CD4-positive, alpha-beta T cell treated with Interleukin-4 for 4 hours (primary cell): ENCODE results near the gene CST7.
"Not testable (repeated sequence)": the region's sequence is repeated elsewhere in the genome, so short reads cannot be mapped to it uniquely, and the experiment has no call there.

Experiments used
- DNase-seq: peaks from one replicate; pipeline ENCODE4 v3.0.0-alpha.2; 2020

CST7 gene

DNA sequence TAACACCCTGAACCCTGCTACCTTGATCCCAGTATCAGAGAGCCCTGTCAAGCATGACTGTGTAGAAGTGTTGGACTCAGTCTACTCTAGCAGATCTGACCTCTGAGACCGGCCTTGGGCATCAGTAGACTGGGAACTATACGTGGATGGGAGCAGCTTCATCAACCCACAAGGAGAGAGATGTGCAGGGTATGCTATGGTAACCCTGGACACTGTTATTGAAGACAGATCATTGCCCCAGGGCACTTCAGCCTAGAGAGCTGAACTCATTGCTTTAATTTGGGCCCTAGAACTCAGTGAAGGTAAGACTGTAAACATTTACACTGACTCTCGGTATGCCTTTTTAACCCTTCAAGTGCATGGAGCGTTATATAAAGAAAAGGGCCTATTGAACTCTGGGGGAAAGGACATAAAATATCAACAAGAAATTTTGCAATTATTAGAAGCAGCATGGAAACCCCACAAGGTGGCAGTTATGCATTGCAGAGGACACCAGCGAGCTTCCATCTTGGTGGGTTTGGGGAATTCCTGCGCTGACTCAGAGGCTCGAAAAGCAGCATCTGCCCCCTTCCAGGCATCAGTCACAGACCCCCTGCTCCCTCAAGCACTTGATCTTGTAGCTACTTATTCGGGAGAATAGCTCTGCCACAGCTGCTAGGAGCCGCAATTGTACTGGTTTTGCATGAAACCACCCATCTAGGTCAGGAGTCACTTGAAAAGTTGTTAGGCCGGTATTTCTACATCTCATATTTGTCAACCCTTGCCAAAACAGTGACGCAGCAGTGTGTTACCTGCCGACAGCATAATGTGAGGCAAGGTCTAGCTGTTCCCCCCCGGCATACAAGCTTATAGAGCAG is 19.0 kb upstream of the CST7 start:
- DNase-seq = peak; percentile 71

DNA sequence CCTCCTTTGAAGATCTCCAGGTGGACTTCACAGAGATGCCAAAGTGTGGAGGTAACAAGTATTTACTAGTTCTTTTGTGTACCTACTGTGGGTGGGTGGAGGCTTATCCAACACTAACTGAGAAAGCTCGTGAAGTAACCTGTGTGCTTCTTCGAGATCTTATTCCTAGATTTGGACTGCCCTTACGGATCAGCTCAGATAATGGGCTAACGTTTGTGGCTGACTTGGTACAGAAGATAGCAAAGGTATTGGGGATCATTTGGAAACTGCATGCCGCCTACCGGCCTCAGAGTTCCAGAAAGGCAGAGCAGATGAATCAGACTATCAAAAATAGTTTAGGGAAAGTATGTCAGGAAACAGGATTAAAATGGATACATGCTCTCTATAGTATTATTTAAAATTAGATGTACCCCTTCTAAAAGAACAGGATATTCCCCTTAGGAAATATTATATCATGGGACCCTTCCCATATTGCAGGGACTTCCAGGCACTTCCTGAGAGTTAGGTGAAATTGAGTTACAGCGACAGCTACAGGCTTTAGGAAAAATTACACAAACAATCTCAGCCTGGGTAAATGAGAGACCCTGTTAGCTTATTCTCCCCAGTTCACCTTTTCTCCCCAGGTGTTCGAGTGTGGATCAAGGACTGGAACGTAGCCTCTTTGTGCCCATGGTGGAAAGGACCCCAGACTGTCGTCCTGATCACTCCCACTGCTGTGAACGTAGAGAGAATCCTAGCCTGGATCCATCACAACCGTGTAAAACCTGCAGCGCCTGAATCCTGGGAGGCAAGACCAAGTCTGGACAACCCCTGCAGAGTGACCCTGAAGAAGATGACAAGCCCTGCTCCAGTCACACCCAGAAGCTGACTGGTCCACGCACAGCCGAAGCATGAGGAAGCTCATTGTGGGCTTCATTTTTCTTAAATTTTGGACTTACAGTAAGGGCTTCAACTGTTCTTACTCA is 18.1 kb upstream of the CST7 start:
- not testable (repeated sequence) for DNase-seq

DNA sequence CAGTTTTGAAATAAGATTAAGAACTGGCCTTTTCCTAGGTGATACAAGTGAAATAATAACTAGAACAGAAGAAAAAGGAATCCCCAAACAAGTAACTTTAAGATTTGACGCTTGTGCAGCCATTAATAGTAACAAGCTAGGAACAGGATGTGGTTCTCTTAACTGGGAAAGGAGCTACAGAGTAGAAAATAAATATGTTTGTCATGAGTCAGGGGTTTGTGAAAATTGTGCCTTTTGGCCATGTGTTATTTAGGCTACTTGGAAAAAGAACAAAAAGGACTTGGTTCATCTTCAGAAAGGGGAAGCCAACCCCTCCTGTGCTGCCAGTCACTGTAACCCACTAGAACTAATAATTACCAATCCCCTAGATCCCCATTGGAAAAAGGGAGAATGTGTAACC is 17.2 kb upstream of the CST7 start:
- peak; percentile 32 for DNase-seq

DNA sequence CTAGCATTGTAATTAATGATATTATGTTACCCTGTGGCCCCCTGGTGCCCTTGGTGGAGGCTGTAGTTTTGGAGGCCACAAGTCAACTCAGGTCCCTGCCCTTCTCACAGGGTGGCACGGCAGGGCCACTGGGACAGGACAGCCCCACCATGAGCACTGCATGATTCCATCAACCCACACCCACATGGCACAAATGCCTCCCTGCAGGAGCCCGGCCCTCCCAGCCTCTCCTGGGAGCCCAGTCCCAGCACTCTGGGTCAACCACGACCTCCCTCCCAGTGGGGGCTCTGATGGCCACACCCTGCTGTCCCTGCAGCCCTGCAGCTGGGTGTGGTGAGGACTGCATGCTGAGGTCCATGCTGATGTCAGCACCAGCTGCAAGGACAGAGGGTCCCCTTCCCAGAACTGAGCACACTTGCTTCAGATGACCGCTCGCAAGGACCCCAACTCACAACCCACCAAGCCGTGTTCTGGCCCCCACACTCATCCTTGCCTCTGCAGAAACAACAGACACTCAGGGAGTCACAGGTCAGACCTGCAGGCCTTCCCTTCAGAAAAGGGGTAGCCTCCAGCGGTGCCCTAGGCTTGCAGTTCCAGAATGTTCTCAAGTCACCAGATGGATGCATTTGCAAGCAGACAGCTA is 15.7 kb upstream of the CST7 start:
- no peak for DNase-seq

DNA sequence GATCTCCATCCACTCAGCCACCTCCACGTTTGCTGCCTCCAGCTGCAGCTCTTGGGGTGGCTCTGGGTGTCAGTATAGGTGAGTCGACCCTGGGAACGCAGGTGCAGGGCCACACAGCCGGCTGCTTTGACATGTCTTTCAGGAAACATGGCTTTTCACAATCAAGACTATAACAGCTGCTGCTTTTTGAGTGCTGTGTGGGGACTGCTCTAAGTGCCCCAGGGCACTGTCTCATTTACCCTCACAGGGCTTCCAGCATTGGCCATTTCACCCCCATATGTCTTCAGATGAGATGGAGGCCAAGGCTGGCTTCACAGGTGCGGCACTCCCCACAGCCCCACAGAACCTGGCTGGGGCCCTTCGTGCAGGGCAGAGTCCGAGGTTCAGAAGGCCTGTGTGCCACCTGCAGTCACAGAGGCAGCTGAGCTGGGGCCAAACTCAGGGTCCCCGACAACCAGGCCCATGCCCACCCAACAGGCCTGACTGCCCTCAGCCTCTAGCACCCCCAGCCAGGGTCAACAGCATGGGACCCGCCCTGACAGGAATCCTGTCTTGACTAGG is 14.9 kb upstream of the CST7 start:
- no peak for DNase-seq

DNA sequence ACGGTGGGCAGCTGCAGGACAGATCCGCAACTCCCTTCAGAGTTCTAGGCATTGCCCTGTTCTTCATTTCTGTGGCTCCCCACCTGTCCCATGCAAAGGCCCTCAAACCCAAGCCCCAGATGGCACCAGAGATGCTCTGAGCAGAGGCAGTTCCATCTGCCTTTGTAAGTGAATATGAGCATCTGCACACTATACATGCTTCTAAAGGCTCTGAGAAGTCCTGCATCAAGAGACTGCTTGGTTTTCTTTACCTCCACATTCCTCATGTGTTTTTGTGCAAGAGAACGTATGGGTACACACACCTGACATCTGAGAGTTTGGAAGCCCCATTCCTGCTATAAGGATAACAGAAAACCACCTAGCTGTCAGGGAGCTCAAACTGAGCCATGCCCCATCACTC is 14.4 kb upstream of the CST7 start:
- no peak for DNase-seq

DNA sequence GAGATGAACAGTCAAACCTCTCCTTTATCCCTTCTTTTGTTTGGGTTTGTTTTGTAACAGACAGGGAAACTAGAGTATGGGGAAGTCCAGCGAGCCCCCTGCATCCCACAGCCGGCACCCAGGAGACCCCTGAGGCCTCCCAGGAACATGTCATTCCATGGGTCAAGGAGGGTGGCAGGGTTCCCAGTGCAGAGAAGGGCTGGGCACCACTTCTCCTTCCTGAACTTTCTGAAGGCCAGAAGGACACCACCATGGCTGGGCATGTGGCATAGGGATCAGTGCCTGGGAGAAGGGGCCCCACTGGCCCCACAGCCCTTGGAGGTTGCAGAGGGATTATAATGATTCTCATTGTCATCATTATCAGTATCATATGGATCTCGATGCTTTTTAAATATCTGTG is 13.9 kb upstream of the CST7 start:
- no peak for DNase-seq

DNA sequence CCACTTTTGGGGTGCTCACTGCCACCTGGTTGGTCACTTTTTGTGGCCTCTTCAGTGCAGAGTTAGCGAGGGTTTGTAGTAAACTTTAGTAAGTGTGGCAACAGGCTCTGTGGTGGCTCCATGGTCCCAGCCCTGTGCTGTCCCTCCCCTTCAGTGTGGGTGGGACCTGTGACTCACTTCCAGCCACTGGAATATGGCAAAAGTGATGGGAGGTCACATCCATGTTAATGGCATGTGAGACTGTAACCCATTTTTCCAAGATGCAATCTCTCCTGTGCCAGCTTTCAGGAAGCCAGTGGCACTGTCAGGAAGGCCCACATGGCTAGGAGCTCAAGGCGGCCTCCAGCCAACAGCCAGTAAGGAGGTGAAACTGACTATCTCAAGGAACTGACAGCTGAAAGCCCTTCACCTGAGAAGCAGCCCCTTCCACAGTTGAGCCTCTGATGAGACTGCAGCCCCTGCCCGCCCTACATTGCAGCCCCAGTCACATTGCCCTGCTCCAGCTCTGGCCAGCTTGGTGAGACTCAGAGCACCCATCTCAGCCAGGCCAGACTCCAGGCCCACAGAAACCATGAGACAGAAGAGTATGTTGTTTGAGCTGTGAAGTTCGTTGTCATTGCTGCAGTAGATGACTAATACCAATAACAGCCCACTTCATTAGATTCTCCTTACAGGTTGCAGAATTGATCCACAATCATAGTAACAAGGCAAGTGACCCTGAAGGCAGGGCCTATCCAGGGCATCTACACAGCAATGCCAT is 13.1 kb upstream of the CST7 start:
- no peak for DNase-seq

DNA sequence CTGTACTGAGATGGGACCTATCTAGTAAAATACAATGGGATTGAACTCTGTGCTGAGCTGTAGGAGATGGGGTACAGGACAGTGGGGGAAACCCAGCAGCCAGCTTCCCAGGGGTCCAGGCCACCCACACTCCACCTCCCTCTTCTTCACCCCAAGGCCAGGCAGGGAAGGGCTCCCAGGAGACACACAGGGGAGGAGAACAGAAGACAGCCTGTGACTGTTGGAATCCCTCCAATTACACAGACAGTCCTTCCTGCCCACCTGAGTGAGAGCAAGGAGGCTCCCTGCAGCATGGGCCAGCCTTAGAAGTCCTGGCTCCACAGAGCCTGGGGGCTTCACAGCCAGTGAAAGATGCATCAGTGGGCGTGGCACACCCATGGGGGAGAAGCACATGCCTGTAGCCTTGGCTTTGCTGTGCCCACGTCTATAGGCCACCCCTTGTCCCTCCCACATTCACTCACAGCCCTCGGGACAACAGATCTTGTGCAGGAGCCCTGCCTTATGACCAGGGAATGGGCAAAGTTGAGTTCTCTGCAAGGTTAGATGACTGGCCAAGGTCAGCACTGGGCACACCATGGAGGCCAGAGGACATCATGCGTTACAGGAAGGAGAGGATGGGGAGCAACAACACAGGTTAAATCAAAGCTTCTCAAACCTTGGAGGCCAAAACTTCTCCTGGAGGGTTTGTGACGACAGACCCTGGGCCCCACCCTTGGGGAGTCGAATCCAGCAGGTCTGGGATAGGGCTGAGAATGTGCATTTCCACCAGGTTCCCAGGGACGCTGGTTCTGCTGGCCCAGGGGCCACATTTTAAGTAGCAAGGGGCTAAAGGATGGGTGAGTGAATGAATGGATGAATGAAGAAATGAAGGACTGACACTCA is 12.3 kb upstream of the CST7 start:
- no peak for DNase-seq

DNA sequence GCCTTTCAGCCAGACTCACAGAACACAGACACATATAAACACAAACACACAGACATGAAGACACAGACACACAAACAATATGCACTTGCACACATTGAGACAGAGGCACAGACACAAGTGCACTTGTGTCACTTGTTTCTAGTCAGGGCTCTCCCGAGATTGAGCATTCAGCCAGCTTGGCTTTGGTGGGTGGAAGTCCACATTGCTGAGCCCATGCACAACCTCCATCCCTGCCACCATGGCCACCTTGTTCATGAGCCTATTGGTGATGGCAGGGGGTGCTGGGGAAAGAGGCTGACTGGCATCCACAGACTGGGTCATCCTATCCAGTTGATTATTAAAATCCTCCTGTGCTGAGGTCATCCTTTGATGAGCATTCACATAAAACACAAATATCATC is 11.5 kb upstream of the CST7 start:
- DNase-seq = no peak

DNA sequence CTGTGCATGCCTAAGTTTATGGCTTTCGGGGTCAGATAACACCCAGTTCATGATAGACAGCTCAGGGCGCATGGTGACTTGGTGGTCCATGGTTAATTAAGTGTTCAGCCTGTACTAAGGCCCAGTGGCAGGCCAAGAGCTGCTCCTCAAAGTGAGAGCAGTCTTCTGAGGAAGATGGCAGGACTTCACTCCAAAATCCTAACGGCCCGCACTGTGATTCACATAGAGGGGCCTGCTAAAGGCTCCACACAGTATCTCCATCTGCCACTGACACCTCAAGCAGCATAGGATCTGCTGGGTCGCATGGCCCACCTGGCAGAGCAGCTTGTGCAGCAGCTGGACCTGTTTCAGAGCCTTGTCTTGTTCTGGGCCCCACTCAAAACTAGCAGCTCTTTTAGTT is 10.6 kb upstream of the CST7 start:
- DNase-seq = no peak

DNA sequence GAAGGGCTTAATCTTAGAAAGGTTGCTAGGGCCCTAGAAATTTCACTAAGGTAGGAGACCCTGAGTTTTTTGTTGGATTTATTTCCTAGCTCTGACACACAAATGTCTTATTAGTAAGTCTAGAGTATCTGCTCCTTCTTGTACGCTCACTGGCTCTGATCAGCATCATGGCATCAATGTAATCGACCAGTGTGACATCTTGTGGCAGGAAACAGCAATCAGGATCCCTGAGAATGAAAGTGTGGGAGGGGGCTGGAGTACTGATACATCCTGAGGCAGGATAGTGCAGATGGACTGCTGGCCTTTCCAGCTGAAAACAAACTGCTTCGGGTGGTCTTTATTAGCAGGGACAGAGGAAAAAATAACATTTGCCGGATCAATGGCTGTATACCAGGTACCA is 10.0 kb upstream of the CST7 start:
- DNase-seq = no peak

DNA sequence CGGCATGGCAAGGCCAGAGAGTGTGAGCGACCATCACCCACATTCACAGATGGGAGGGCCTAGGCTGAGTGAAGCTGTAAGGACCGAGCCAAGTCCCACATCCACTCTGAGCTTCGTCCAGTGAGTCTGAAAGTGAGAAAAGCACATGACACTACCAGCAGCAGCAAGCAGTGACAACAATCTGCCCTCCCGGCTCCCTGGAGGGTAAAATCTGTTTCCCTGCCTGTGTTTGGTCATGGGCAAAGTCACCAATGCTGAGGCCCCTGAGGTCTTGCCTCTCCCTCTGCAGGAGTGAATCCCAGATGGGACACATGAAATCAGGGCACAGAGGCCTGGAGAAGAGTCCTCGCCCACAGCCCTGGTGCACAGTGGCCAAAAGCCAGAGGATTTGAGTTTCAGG is 6.4 kb upstream of the CST7 start:
- no peak for DNase-seq

DNA sequence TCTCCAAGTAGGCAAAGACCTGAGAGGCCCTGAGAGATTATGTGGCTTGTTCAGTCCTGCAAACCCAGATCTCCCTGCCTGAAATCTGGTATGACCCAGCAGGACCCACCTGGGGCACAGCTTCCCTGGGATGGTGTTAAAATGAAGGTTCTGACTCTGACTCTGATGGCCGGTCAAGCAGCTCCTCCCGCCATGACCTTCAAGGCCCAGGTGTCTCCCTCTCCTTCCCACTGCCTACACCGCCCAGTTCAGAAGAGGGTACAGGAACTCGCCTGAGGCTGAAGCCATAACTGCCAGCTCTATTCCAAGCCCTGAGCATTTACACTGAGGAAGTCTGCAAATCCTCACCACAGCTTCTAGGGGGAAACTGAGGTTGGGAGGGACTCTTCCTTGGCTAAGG is 5.9 kb upstream of the CST7 start:
- DNase-seq = no peak

DNA sequence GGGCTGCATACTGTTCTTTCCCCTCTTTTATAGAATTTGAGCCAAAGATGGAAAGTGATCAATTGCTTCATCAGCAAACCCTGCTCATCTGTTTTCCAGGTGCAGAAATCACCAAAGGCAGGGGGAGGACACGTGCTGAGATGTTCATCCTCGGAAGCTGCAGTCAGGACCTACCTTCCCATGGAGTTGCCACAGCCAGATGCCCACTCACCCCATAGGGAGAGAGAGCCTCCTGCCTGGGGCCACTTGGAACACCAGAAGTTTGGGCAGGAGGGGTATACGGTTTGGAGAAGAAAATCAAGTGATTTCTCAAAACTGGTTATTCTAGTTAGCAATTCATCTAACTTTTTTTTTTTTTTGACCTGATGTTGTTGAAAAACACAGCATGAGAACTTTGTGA is 5.3 kb upstream of the CST7 start:
- no peak for DNase-seq

DNA sequence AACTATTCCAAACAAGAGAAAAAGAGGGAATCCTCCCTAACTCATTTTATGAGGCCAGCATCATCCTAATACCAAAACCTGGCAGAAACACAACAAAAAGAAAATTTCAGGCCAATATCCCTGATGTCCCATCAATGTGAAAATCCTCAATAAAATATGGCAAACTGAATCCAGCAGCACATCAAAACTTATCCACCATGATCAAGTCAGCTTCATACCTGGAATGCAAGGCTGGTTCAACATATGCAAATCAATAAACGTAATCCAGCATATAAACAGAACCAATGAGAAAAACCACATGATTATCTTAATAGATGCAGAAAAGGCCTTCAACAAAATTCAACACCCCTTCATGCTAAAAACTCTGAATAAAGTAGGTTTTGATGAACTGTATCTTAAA is 2.7 kb upstream of the CST7 start:
- not testable (repeated sequence) for DNase-seq

DNA sequence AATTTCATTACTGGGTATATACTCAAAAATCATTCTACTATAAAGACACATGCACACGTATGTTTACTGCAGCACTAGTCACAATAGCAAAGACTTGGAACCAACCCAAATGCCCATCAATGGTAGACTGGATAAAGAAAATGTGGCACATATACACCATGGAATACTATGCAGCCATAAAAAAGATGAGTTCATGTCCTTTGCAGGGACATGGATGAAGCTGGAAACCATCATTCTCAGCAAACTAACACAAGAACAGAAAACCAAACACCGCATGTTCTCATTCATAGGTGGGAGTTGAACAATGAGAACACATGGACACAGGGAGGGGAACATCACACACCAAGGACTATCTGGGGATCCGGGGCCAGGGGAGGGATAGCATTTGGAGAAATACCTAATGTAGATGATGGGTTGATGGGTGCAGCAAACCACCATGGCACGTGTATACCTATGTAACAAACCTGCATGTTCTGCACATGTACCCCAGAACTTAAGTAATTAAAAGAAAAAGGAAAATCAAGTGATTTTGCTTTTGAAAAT is 602 bp upstream of the CST7 start:
- not testable (repeated sequence) for DNase-seq

DNA sequence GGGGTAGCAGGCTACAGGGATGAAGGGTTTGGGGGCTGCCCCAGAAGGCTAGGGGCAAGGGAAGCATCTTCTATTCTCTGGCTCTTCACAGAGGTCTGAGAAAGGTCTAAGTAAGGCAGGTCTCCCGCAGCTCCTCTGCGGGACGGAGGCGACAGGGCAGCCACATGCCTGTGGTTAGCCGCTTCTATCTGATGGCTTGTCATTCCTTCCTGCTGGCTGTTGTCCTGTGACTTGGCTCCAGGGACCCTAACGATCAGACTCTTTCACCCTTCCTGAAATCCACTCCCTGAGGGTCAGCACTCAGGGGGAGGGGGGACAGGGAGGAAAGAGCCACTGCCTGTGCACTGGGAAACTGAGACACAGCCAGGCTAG is 673 bp downstream of the CST7 start:
- no peak for DNase-seq

DNA sequence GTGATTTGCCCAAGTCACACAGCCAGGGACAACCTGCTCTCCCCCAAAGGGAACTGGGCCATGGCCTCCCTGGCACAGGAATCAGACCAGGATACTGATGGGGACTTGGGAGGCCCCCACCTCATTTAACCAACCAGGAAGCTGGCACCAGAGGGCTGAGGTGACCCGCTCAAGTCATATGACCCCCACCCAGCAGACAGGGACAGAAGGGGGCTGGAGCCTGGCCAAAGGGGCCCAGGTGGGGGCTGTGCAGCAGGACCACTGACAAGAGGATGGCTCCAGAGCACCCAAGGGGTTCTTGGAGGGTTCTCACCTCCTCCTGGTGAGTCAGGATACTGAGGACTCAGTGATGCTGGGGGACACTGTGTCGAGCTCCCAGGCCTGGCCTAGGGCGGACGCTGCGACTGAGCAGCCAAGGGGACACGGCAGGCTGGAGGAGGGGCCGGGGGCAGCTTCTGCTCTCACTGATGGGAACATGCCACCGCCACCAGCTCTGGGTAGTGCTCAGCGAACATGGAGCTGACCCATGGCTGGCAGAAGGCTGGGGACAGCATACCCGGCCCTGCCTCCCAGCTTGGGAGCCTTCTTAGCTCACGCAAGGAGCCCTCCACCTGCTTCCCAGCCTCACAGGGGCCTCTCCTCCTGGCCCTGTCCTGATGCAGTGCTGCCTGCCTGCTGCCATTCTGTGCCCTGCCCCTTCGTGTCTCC is 1.2 kb downstream of the CST7 start:
- no peak for DNase-seq

DNA sequence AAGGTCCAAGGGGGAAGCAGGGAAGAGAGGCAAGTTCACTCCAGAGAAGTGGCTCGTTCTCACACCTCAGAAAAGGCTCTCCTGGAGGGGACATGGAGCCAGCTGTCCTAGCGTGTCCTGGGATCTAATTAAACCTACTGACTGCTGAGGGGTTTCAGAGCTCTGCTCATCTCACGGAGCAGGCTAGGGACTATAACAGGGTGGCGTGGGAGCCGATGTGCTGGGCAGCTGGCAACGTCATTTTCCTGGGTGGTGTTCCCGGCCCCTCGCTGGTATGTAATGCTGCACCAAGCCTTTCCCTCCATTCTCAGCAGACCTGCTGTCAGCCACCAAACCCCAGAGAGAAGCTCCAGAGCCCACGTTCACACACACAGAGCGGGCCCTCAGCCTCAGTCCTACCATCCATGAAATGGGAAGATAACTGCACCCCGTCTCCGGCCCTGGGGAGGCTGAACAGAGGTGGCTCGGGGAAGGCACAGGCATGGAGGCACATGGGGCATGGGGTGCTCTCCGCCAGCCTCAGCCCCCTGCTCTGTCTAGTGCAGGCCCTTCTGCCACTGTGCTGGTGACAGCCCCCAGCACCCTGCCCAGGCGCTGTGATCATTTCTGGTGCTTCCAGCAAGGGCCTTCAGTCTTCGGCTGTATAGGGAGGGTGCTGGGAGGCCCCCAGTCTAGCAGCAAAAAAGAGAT is 1.9 kb downstream of the CST7 start:
- no peak for DNase-seq
